ENCODE measurements around the gene AUP1.
"Not testable (repeated sequence)": the region's sequence is repeated elsewhere in the genome, so short reads cannot be mapped to it uniquely, and the experiment has no call there.

AUP1 gene

GRCh38 chr2:74496997-74497776 lies 32.3 kb downstream of the AUP1 start:
- DNase-seq = no peak

DNA sequence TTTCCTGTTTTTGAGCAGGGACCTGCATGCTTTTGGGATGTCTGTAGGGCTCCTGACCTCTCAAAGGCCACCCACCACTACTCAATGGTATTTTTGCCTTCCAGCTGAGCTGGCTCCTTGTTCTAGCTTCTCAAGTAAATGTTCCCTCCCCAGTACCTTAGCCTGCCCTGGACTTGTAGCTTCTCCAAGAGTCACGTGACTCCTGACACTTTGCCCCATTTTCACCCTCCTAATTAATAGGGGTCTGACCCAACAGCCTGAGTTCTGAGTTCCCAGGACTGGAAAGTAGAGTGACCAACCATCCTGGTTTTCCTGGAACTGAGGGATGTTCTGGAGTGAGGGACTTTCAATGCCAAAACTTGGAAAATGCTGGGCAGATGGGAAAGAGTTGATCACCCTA lies 34.1 kb downstream of the AUP1 start:
- no peak for DNase-seq

DNA sequence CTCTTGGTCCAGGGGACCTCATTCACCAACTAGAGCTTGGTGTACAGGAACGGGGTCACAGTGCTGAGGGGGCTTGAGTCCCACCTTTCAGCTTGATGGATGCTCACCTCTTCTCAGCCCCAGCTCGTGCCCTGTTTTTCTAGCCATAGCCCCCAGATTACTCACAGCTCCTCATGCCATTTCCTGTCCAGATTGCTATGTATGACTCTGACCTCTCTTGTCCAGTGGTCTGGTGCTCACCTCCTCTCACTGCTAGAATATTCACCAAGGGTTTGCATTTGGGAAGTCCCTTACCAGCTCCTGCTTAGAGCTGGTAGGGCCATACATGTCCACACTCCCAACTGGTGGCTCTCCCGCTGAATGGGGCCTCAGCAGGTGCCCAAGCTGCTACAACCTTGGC lies 36.0 kb downstream of the AUP1 start:
- DNase-seq = peak; percentile 41

DNA sequence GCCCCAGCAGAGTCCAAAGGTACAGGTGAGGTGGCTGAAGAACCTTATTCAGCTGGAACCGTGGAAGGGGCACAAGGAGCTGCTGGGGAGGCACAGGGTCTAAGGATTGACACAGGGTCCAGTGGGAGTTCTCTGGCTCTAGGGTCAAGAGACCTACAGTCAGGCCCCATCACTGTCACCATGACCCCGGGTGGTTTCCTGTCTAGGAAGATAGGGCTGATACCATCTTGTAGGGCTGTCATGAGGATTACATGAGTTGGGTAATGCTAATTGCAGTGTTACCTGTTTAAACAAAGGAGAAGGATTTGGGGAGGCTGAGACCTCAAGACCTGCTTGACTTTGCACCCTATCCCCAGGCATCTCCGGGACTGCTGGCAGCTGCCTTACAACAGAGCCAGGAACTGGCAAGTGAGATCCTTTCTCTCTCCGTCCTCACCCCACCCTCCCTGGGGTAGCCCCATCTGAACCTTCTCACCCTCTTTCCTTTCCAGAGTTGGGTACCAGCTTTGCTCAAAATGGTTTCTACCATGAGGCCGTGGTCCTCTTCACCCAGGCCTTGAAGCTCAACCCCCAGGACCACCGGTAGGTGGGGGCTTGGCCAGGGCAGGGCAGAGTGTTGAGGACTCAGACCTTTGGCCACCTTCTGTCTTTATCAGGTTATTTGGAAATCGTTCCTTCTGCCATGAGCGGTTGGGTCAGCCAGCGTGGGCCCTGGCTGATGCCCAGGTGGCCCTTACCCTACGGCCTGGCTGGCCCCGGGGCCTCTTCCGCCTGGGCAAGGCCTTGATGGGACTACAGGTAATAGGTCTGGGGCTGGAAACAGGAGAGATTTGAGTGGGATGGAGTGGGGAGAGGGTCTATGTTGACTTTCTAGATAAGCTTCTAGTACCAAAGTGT lies 37.6 kb downstream of the AUP1 start:
- DNase-seq = no peak

DNA sequence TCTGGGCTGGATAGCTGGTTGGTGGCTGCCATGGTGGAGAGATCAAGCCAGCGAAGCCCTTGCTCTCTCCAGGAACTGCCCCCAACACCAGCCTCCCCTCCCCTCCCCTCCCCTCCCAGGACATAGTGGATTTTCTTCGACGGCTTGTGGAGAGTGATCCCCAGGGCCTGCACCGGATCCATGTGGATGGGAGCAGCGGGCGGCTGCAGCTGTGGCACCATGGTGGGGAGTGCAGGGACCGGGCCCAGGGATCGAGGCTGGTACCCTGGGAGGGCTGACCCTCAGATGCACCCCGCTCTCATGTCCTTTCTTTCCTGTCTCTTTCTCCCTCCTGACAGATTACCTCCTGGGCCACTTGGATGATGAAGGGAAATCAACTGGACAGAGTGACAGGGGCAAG lies 39.6 kb downstream of the AUP1 start:
- DNase-seq = no peak

DNA sequence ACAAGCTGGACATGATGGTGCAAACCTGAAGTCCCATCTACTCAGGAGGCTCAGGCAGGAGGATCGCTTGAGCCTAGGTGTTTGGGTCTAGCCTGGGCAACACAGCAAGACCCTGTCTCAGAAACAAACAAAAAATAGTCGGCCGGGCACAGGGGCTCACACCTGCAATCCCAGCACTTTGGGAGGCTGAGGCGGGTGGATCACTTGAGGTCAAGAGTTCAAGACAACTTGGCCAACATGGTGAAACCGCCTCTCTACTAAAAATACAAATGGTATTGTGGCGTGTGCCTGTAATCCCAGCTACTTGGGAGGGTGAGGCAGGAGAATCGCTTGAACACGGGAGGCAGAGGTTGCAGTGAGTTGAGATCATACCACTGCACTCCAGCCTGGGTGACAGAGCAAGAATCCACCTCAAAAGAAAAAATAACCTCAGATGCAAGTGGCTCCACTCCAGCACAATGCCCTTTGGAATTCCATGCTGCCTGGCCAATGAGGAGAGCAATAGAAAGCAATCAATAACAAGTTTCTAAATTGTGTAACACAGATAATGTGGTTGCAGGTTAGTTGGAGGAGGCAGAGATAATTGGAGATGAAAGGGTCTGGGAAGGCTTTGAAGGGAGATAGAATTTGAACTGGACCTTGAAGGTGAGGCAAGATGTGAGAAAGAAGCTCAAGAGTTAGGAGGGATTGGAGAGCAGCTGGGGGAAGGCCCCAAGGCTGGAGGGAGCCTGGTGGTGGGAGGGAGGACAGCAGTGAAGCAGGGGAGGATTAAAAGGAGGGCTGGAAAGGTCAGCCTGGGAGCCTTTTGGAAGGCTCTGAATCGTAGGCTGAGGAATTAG lies 40.6 kb downstream of the AUP1 start:
- DNase-seq = no peak

DNA sequence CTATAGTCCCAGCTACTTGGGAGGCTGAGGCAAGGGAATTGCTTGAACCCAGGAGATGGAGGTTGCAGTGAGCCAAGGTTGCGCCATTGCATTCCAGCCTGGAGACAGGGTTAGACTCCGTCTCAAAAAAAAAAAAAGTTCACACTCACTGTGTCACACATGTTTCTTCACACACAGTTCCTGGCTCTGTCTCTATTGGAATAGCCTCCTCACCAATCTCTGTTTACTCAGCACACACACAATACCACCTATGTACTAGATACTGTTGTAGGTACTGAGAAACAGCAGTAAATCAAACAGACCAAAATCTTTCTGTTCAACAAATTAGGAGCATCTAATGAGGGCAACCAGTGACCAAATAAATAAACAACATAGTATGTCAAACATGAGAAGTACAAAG lies 43.4 kb downstream of the AUP1 start:
- no peak for DNase-seq

DNA sequence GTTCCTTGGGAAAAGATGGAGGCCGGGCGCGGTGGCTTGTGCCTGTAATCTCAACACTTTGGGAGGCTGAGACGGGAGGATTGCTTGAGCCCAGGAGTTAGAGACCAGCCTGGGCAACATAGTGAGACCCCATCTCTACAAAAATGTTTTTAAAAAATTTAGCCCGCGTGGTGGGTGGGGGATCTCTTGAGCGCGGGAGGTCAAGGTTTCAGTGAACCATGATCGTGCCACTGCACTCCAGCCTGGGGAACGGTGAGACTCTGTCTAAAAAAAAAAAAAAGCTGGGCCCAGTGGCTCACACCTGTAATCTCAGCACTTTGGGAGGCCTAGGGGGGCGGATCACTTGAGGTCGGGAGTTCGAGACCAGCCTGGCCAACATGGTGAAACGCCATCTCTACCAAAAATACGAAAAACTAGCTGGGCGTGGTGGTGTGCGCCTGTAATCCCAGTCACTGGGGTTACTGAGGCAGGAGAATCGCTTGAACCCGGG lies 45.8 kb downstream of the AUP1 start:
- DNase-seq = not testable (repeated sequence)

- DNase-seq = peak; percentile 91
Measured at GRCh38 chr2:74482801-74483674, 46.5 kb downstream of the AUP1 start, which contains the start of the genes CCDC142 and TTC31. Gene CCDC142, minus strand, starts transcription at chr2:74482998. Its CDS starts 161 bp downstream, at chr2:74482837. Gene TTC31, plus strand, starts transcription at chr2:74483081. Its CDS starts 15 bp downstream, at chr2:74483096.

DNA sequence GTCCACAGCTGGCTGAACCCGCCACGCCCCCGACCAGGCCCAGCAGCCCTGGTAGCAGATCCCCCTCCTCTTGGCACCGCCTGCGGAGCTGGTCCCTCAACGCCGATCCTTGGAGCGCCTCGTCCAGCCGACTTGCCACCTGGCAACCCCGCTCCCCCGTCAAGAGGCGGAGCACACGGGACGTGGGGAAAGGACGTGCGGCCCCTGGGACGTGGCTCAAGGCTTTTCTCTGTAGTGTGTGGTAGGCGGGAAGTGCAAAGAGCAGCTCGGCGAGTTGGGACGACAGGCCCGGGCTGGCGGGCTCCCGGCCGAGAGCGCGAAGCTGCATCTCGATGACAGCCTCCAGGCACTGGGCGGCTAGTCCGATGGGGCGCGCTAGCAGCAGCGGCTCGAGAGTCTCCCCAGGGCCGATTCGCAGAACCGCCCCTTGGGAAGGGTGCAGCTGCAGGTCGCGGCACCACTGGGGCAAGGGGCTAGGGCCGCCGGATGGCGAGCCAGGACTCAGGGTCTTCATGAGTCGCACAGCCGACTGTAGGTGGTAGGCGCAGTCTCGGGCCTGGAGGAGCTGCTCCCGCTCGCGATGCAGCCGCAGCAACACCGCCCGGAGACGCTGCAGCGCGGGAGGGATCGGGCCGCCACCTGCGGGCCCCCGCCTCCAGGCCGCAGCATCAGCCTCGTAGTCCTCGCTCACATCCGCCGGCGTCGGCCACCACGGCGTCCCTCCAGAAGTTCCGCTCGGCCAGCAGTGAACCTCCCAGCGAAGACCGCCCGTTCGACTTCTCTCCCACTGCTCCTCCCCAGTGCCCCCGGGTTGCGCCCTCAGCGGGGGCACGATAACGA lies 47.3 kb downstream of the AUP1 start:
- peak; percentile 28 for DNase-seq

- DNase-seq = no peak
Measured at GRCh38 chr2:74481431-74481830, 48.1 kb downstream of the AUP1 start.

Data from NCI-H226 (cell line).